PC-9 (cell line): ENCODE measurements around the gene SH3BP4. TPM values are rescaled to one million over a fixed set of nuclear protein-coding genes. Genes with fewer than 3 reads are reported as not detected.

Source experiments
- BruUV-seq: library from RNA; stranded (reverse); fragments of 400-500 nt; replicated peaks from 2 replicates; lab custom pipeline; 2021; lab: Mats Ljungman, UMichigan
- CTCF ChIA-PET: fragments of 300-600 bp; sonication (Branson Sonifier 250); formaldehyde crosslinking; loops from one replicate; lab custom pipeline; 2022; ENCODE audit warnings: antibody characterized with exemption; lab: Charles Lee
- POLR2A ChIA-PET: fragments of 300-600 bp; sonication (Branson Sonifier 250); formaldehyde crosslinking; loops from one replicate; lab custom pipeline; 2022; ENCODE audit warnings: antibody characterized with exemption; ENCODE audit not compliant: unreplicated experiment; lab: Charles Lee
- DNase-seq, 2 experiments: peaks; one replicate each; pipeline versions ENCODE4 v3.0.0 to v3.0.0-alpha.2; 2015 to 2022; ENCODE audit warnings: mixed read lengths in 1 of 2
- H2AFZ ChIP-seq: fragments of 200-600 bp; sonication (generic); 2 replicates; pipeline ENCODE4 v1.8.1; 2017; ENCODE audit warnings: antibody characterized with exemption
- H3F3A ChIP-seq: fragments of 200-600 bp; sonication (generic); 2 replicates; pipeline ENCODE4 v1.8.1; 2017; ENCODE audit warnings: antibody characterized with exemption, mild to moderate bottlenecking, low read depth; ENCODE audit not compliant: insufficient read depth
- H3K27ac ChIP-seq: fragments of 200-600 bp; sonication (generic); 2 replicates; pipeline ENCODE4 v1.6.1; 2016; ENCODE audit warnings: mixed run types
- H3K27me3 ChIP-seq: fragments of 200-600 bp; sonication (generic); 2 replicates; pipeline ENCODE4 v1.6.1; 2016; ENCODE audit warnings: low read depth, mixed run types; ENCODE audit not compliant: insufficient read depth
- H3K36me3 ChIP-seq: fragments of 200-600 bp; sonication (generic); 2 replicates; pipeline ENCODE4 v1.6.1; 2016; ENCODE audit warnings: low read depth, mixed run types
- H3K4me1 ChIP-seq: fragments of 200-600 bp; sonication (generic); replicated peaks from 2 replicates; pipeline ENCODE4 v1.6.1; 2016; ENCODE audit warnings: mixed run types; ENCODE audit not compliant: insufficient read depth
- H3K4me2 ChIP-seq: fragments of 200-600 bp; sonication (generic); 2 replicates; pipeline ENCODE4 v1.6.1; 2017; ENCODE audit warnings: mixed run types
- H3K4me3 ChIP-seq: fragments of 200-600 bp; sonication (generic); 2 replicates; pipeline ENCODE4 v1.6.1; 2016; ENCODE audit warnings: mixed run types
- H3K79me2 ChIP-seq: fragments of 200-600 bp; sonication (generic); 2 replicates; pipeline ENCODE4 v1.6.1; 2017; ENCODE audit warnings: low read depth, mixed run types
- H3K9me2 ChIP-seq: fragments of 200-600 bp; sonication (generic); 2 replicates; pipeline ENCODE4 v1.8.1; 2017; ENCODE audit warnings: mild to moderate bottlenecking; ENCODE audit not compliant: insufficient read depth
- H3K9me3 ChIP-seq: fragments of 200-600 bp; sonication (generic); 2 replicates; pipeline ENCODE4 v1.8.1; 2016; ENCODE audit warnings: low read depth; ENCODE audit not compliant: insufficient read depth
- H4K20me1 ChIP-seq: fragments of 200-600 bp; sonication (generic); 2 replicates; pipeline ENCODE4 v1.8.1; 2017; ENCODE audit not compliant: insufficient read depth
- EZH2 ChIP-seq: fragments of 200-600 bp; sonication (generic); IDR thresholded peaks from 2 replicates; pipeline ENCODE4 v1.8.0; 2017; ENCODE audit warnings: antibody characterized with exemption, low read depth
- intact Hi-C: fragments of 100-400 bp; cut with micrococcal nuclease; formaldehyde crosslinking; loops from one replicate; pipeline ENCODE4 v1.10.0; 2022; ENCODE audit not compliant: unreplicated experiment
- total RNA-seq: library from RNA; stranded (reverse); gene quantifications from 2 replicates; pipeline ENCODE4 v1.2.3, GENCODE V29; 2021
- TF ChIP-seq, protein P1 (sequence below): fragments of 200-600 bp; sonication (generic); conservative IDR thresholded peaks from 2 replicates; pipeline ENCODE4 v1.6.1; 2017; ENCODE audit warnings: mixed run types, antibody characterized with exemption, mild to moderate bottlenecking, moderate library complexity

The SH3BP4 gene
- total RNA-seq, 1 experiment from 2014 or later, result 131 TPM

DNA sequence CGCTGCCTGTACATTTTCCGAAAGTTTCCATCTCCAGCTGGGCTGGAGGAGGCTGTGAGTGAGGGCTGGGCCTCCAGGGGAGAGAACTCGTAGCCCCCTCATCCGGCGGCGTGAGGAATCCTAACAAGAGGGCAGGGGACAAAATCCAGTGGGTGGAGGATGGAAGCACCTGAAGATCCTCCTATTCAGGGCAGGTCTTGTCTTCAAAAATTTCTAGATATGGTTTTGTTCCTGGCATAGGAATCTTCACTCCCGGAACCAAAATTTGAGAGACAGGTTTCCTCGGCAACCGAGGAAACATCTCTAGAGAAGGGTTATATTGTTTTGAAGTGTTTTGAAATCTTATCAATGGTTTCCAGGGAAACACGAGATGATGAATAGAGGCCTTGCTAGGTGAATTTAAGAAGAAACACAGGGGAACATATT, 136.7 kb downstream of the SH3BP4 start:
- Histone ChIP-seq H3K36me3 (no peaks in the 10 kb centered on the region), H3K27ac (no peak overlapping the region), H3K27me3 (no peaks in the 10 kb centered on the region), H3F3A (no peaks in the 10 kb centered on the region), H2AFZ (no peak overlapping the region), H3K9me3 (peaks cover 5% of the 10 kb centered on the region), H3K4me2 (no peak overlapping the region), H3K4me1 (no peaks in the 10 kb centered on the region), H3K9me2 (no peaks in the 10 kb centered on the region), H3K79me2 (no peaks in the 10 kb centered on the region), H4K20me1 (no peaks in the 10 kb centered on the region), H3K4me3 (no peak overlapping the region)
- no TSS peak for BruUV-seq
- TF ChIP-seq EZH2, result no peak
- TF ChIP-seq, protein P1, sequence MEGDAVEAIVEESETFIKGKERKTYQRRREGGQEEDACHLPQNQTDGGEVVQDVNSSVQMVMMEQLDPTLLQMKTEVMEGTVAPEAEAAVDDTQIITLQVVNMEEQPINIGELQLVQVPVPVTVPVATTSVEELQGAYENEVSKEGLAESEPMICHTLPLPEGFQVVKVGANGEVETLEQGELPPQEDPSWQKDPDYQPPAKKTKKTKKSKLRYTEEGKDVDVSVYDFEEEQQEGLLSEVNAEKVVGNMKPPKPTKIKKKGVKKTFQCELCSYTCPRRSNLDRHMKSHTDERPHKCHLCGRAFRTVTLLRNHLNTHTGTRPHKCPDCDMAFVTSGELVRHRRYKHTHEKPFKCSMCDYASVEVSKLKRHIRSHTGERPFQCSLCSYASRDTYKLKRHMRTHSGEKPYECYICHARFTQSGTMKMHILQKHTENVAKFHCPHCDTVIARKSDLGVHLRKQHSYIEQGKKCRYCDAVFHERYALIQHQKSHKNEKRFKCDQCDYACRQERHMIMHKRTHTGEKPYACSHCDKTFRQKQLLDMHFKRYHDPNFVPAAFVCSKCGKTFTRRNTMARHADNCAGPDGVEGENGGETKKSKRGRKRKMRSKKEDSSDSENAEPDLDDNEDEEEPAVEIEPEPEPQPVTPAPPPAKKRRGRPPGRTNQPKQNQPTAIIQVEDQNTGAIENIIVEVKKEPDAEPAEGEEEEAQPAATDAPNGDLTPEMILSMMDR, result no peak
- intact Hi-C loops, result no loop called here
- POLR2A ChIA-PET, result no interaction called here
- DNase-seq, result peak in 1 of 2 experiments; percentile 73
- CTCF ChIA-PET, result no interaction called here

DNA sequence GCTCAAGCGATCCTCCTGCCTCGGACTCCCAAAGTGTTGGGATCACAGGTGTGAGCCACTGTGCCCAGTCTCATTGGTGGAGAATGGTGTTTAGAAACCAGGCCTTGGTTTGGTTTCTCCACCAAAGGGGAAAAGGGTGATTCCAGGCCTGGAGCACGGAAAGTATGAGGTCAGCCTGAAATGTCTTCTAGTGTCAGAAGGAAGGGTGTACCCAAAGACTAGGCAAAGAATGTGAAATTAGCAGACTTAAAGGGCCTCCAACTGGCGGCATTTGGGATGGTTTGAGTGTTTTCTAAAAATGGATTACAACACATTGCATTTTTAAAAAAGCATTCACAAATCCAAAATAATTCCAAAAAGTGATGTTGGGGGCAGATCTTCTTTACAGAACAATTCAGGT, 139.6 kb downstream of the SH3BP4 start:
- H3K27ac ChIP-seq, result no peak overlapping the region
- H3K4me3 ChIP-seq, result no peak overlapping the region
- ChIA-PET POLR2A (no interaction called here), CTCF (no interaction called here)
- H3K4me2 ChIP-seq, result no peak overlapping the region
- H4K20me1 ChIP-seq, result no peaks in the 10 kb centered on the region
- H3K9me3 ChIP-seq, result no peaks in the 10 kb centered on the region
- H3K79me2 ChIP-seq, result no peaks in the 10 kb centered on the region
- no peaks in the 10 kb centered on the region for H3K27me3 ChIP-seq
- no peaks in the 10 kb centered on the region for H3F3A ChIP-seq
- no peak for DNase-seq
- BruUV-seq, result no TSS peak
- no peaks in the 10 kb centered on the region for H3K9me2 ChIP-seq
- no peaks in the 10 kb centered on the region for H3K36me3 ChIP-seq
- TF ChIP-seq EZH2, result no peak
- TF ChIP-seq, protein P1, result no peak
- no peak overlapping the region for H2AFZ ChIP-seq
- H3K4me1 ChIP-seq, result no peaks in the 10 kb centered on the region
- intact Hi-C loops, result no loop called here

DNA sequence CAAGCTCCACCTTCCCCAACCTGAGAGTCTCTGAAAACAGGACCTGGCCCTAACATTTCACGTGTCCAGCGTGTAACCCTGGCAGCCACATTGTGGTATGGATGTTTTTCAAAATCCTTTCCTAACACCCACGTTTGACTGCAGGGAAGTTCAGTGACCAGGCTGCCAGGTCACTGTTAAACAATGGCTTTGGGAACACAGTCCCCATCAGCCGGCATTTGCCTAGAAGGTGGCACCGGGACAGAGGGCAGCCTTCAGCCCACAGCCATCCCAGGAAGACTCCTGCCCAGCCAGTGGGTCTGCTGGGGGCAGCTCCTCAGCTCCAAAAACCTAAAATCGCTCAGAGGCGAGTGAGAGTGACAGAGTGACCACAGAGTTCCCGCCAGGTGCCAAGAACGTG, 140.2 kb downstream of the SH3BP4 start:
- no peaks in the 10 kb centered on the region for H3K9me3 ChIP-seq
- POLR2A ChIA-PET, result no interaction called here
- no TSS peak for BruUV-seq
- no peaks in the 10 kb centered on the region for H3K27me3 ChIP-seq
- H3K27ac ChIP-seq, result no peak overlapping the region
- H2AFZ ChIP-seq, result no peak overlapping the region
- H3K4me2 ChIP-seq, result no peak overlapping the region
- no peaks in the 10 kb centered on the region for H3K36me3 ChIP-seq
- H3K79me2 ChIP-seq, result no peaks in the 10 kb centered on the region
- no peaks in the 10 kb centered on the region for H3K9me2 ChIP-seq
- no peaks in the 10 kb centered on the region for H4K20me1 ChIP-seq
- H3F3A ChIP-seq, result no peaks in the 10 kb centered on the region
- CTCF ChIA-PET, result interaction anchor here (0.6 kb wide), 1 partner anchor 440 kb away, joined by 3 read pairs; no protein-coding TSS in a partner anchor
- intact Hi-C loops, result no loop called here
- H3K4me3 ChIP-seq, result no peak overlapping the region
- TF ChIP-seq, protein P1, result no peak
- TF ChIP-seq EZH2, result no peak
- H3K4me1 ChIP-seq, result no peaks in the 10 kb centered on the region
- DNase-seq, result no peak
